GM21423 (cell line): ENCODE results near the gene RIOK3.
"Not testable (repeated sequence)": the region's sequence is repeated elsewhere in the genome, so short reads cannot be mapped to it uniquely, and the experiment has no call there.

ENCODE experiments used
- ATAC-seq: cut with Tn5 transposase; IDR thresholded peaks from one replicate; pipeline ENCODE4 v1.9.1; 2021; ENCODE audit warnings: mild to moderate bottlenecking, moderate library complexity; ENCODE audit not compliant: unreplicated experiment

The RIOK3 gene

GRCh38 chr18:23494992-23495391 is 41.9 kb downstream of the RIOK3 start:
- no peak for ATAC-seq

- no peak for ATAC-seq
Observed at GRCh38 chr18:23495723-23496440, 42.8 kb downstream of the RIOK3 start.

- no peak for ATAC-seq
Observed at GRCh38 chr18:23498117-23498516, 45.0 kb downstream of the RIOK3 start.

GRCh38 chr18:23498877-23499276 is 45.8 kb downstream of the RIOK3 start:
- ATAC-seq, result peak; percentile 28

- ATAC-seq, result no peak
Observed at GRCh38 chr18:23499291-23499781, 46.2 kb downstream of the RIOK3 start.

GRCh38 chr18:23501626-23502025 is 48.5 kb downstream of the RIOK3 start:
- ATAC-seq, result no peak

GRCh38 chr18:23502516-23503037 is 49.5 kb downstream of the RIOK3 start:
- ATAC-seq, result no peak

- peak; percentile 76 for ATAC-seq
Observed at GRCh38 chr18:23503038-23503962, 50.2 kb downstream of the RIOK3 start, which contains the start of gene RMC1. RMC1 (plus strand) TSS chr18:23503511; CDS start chr18:23503619, 108 bp downstream.

GRCh38 chr18:23503963-23504344 is 50.9 kb downstream of the RIOK3 start:
- ATAC-seq, result no peak

- ATAC-seq, result peak; percentile 57
Observed at GRCh38 chr18:23504720-23505119, 51.6 kb downstream of the RIOK3 start.

- no peak for ATAC-seq
Observed at GRCh38 chr18:23506393-23506792, 53.3 kb downstream of the RIOK3 start.

GRCh38 chr18:23510923-23511322 is 57.8 kb downstream of the RIOK3 start:
- not testable (repeated sequence) for ATAC-seq

- not testable (repeated sequence) for ATAC-seq
Observed at GRCh38 chr18:23512216-23512615, 59.1 kb downstream of the RIOK3 start.

GRCh38 chr18:23512641-23513040 is 59.6 kb downstream of the RIOK3 start:
- ATAC-seq, result no peak

GRCh38 chr18:23515911-23516546 is 62.9 kb downstream of the RIOK3 start:
- peak; percentile 79 for ATAC-seq

- ATAC-seq, result no peak
Observed at GRCh38 chr18:23519734-23520133, 66.6 kb downstream of the RIOK3 start.

GRCh38 chr18:23521271-23521670 is 68.2 kb downstream of the RIOK3 start:
- no peak for ATAC-seq

GRCh38 chr18:23521907-23522306 is 68.8 kb downstream of the RIOK3 start:
- ATAC-seq, result no peak

- no peak for ATAC-seq
Observed at GRCh38 chr18:23523429-23524212, 70.5 kb downstream of the RIOK3 start.

- ATAC-seq, result no peak
Observed at GRCh38 chr18:23524213-23524707, 71.2 kb downstream of the RIOK3 start.
